Measurements from ENCODE around the gene SHE. TPM values are rescaled to one million over a fixed set of nuclear protein-coding genes. Genes with fewer than 3 reads are reported as not detected.

The SHE gene
- total and polyA plus RNA-seq, 2 of the 8 experiments (the other 6 are each of a cell fraction or from before 2014, with no cell fraction given), result 0.44 to 0.45 TPM

GRCh38 chr1:154550070-154550469, 47.9 kb upstream of the SHE start:
- H3K9me3 ChIP-seq (ENCODE audit: insufficient read depth in 2 of 2, low read depth in 1 of 2, low read length in 1 of 2), result no peaks in the 10 kb centered on the region
- H2BK120ac ChIP-seq (replicated peaks; ENCODE audit: low read depth, low read length), result no peak overlapping the region
- H3K79me1 ChIP-seq (ENCODE audit: low read depth, low read length), result no peaks in the 10 kb centered on the region; the same call in 1 of the 2 replicates
- DNase-seq (ENCODE audit: low read depth in 1 of 2, low spot score in 2 of 2), result no peak
- H3K4ac ChIP-seq (replicated peaks; ENCODE audit: insufficient read length, low read depth, low read length), result no peak overlapping the region
- no peak overlapping the region for H3K23ac ChIP-seq (ENCODE audit: insufficient read length)
- H2BK15ac ChIP-seq (ENCODE audit: low read length), result no peak overlapping the region
- H4K20me1 ChIP-seq (replicated peaks in 1 of 2; ENCODE audit: control insufficient read depth in 1 of 2, insufficient read depth in 2 of 2, low read length in 2 of 2), result peaks cover 2 to 14% of the 10 kb centered on the region in 2 experiments
- H2BK20ac ChIP-seq (ENCODE audit: low read length), result no peak overlapping the region
- peaks cover 32 to 64% (median 51%) of the 10 kb centered on the region in 4 experiments for H3K36me3 ChIP-seq (ENCODE audit: control insufficient read depth in 2 of 4, insufficient read depth in 4 of 4, low read length in 3 of 4)
- no peak overlapping the region for H4K91ac ChIP-seq (replicated peaks; ENCODE audit: insufficient read length, low read length)
- no peak overlapping the region for H2BK12ac ChIP-seq (ENCODE audit: low read depth, low read length)
- no peak overlapping the region for H3K14ac ChIP-seq (ENCODE audit: insufficient read length)
- ChIA-PET CTCF (ENCODE audit: partially characterized antibody) (interaction anchor here (0.6 to 5.7 kb wide), 4 partner anchors 15 to 78 kb away, joined by 3 to 117 read pairs (median 3); no protein-coding TSS in a partner anchor), POLR2A (ENCODE audit: partially characterized antibody) (interaction anchor here (0.7 to 0.9 kb wide), 2 partner anchors 16 to 224 kb away, joined by 3 to 4 read pairs; no protein-coding TSS in a partner anchor)
- H2AK5ac ChIP-seq (ENCODE audit: low read depth, low read length), result no peak overlapping the region
- H4K5ac ChIP-seq (ENCODE audit: insufficient read length, low read depth, low read length), result no peak overlapping the region
- H3K27ac ChIP-seq (ENCODE audit: low read depth, low read length), result no peak overlapping the region
- 88% methylated on average over 5 of the region's 5 CpGs; no CpG with 5 or more reads in 1 of the 2 experiments for WGBS, 2 experiments (ENCODE audit: extremely low coverage in 1 of 2, insufficient coverage in 1 of 2, insufficient read length in 1 of 2, insufficient replicate concordance in 2 of 2, low coverage in 1 of 2, low lambda C conversion rate in 2 of 2, missing lambda C conversion rate in 1 of 2)
- H3K79me2 ChIP-seq (ENCODE audit: control insufficient read depth in 1 of 2, insufficient read depth in 2 of 2, low read length in 2 of 2), result 0 out of 4 replicates have a peak, but pooled peaks cover 0 to under 1% of the 10 kb centered on the region in 2 experiments
- H3K4me1 ChIP-seq (replicated peaks in 1 of 4; ENCODE audit: control insufficient read depth in 3 of 4, insufficient read depth in 4 of 4, low read length in 3 of 4), result no peaks in the 10 kb centered on the region
- no peak for FAIRE-seq
- no peak overlapping the region for H3K9ac ChIP-seq (replicated peaks in 1 of 4; ENCODE audit: extremely low read depth in 1 of 4, low read depth in 3 of 4, low read length in 3 of 4)
- TF ChIP-seq SIRT6 (IDR thresholded peaks at IDR 0.05; ENCODE audit: low read length), result no peak
- no peak overlapping the region for H4K8ac ChIP-seq (ENCODE audit: extremely low read depth, insufficient read depth, low read length)
- no peak overlapping the region for H3K4me2 ChIP-seq (ENCODE audit: insufficient read depth in 1 of 2, low read depth in 2 of 2, low read length in 2 of 2)
- H3K18ac ChIP-seq (ENCODE audit: extremely low read depth, low read length), result no peak overlapping the region
- H2AFZ ChIP-seq (ENCODE audit: low read length), result no peak overlapping the region
- no peaks in the 10 kb centered on the region for H3K27me3 ChIP-seq (replicated peaks in 1 of 4; ENCODE audit: control insufficient read depth in 3 of 4, extremely low read depth in 1 of 4, insufficient read depth in 3 of 4, low read length in 3 of 4)
- no peak overlapping the region for H3K4me3 ChIP-seq (ENCODE audit: extremely low read depth in 1 of 4, insufficient read depth in 2 of 4, low read depth in 3 of 4, low read length in 4 of 4)
- H3K56ac ChIP-seq (replicated peaks; ENCODE audit: insufficient read length, low read depth, low read length), result no peak overlapping the region
- H2BK5ac ChIP-seq (ENCODE audit: low read depth, low read length), result no peak overlapping the region
- no peaks in the 10 kb centered on the region for H3K23me2 ChIP-seq (ENCODE audit: low read depth, low read length)

All from H1 (cell line).